ENCODE measurements around the gene IL1RAPL1. TPM values are rescaled to one million over a fixed set of nuclear protein-coding genes. Genes with fewer than 3 reads are reported as not detected.

IL1RAPL1 gene
- total and polyA plus RNA-seq, 4 experiments from 2014 or later, result not detected

DNA sequence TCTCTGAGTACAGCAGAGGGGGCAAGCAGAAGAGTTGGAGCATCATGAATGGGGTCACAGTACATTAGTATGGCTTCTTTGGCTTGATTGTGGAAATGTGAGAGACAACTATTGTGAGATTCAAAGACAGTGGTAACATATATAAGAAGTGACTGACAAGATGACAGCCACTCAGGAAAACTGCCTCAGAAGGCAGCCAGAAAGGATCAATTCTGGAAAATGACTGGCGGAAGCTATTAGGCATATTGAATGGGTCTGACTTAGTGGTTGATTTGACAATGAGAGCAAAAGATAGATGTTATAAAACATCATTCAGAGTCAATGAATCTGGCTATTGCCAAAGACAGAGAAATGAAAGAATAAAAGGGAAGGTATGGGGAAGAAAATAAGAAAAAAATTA is 1282.6 kb downstream of the IL1RAPL1 start:
- Mint-ChIP-seq H3K36me3 (no peaks in the 10 kb centered on the region), H3K9me3 (peaks cover 0 to 6% (median under 1%) of the 10 kb centered on the region in 8 donors), H3K27me3 (no peaks in the 10 kb centered on the region), H3K27ac (no peak overlapping the region), H3K4me3 (no peak overlapping the region), H3K4me1 (no peaks in the 10 kb centered on the region)
- no peak for DNase-seq
- POLR2A ChIA-PET (ENCODE audit: partially characterized antibody), result no interaction called here
- Histone ChIP-seq H3K36me3 (ENCODE audit: insufficient read depth, low read length) (no peaks in the 10 kb centered on the region), H3K27ac (ENCODE audit: low read depth, low read length) (no peak overlapping the region), H3K9me3 (ENCODE audit: control insufficient read depth in 1 of 2, low read length in 2 of 2) (no peaks in the 10 kb centered on the region), H3K27me3 (ENCODE audit: insufficient read depth, low read length) (no peaks in the 10 kb centered on the region), H3K4me1 (ENCODE audit: insufficient read depth, low read length) (no peaks in the 10 kb centered on the region), H3K4me3 (ENCODE audit: low read length in 2 of 2) (no peak overlapping the region)
- CTCF ChIA-PET (ENCODE audit: partially characterized antibody), result no interaction called here
- intact Hi-C loops (cut with micrococcal nuclease), result no loop called here

DNA sequence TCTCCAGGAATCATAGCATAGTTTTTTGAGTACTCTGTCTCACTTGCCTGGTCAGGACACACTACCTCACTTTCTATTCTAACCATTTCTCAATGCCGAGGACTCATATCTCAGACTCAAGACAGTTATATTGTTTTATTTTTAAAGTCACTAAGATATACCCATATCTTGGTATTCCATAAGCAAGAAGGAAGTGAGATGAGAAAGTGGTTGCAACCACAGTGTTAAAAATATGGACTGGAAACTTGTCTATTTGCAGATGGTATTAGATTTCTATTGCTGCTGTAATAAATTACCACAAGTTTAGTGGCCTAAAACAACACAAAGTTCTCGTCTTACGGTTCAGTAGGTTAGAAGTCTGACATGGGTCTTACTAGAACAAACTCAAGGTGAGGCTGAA is 1283.4 kb downstream of the IL1RAPL1 start:
- H3K4me3 Mint-ChIP-seq, result no peak overlapping the region
- Histone ChIP-seq H3K4me3 (ENCODE audit: low read length in 2 of 2) (no peak overlapping the region), H3K4me1 (ENCODE audit: insufficient read depth, low read length) (no peaks in the 10 kb centered on the region), H3K27me3 (ENCODE audit: insufficient read depth, low read length) (no peaks in the 10 kb centered on the region), H3K36me3 (ENCODE audit: insufficient read depth, low read length) (no peaks in the 10 kb centered on the region), H3K9me3 (ENCODE audit: control insufficient read depth in 1 of 2, low read length in 2 of 2) (no peaks in the 10 kb centered on the region), H3K27ac (ENCODE audit: low read depth, low read length) (no peak overlapping the region)
- DNase-seq, result no peak
- H3K27ac Mint-ChIP-seq, result no peak overlapping the region
- intact Hi-C loops (cut with micrococcal nuclease), result no loop called here
- H3K27me3 Mint-ChIP-seq, result no peaks in the 10 kb centered on the region
- ChIA-PET POLR2A (ENCODE audit: partially characterized antibody) (no interaction called here), CTCF (ENCODE audit: partially characterized antibody) (no interaction called here)
- peaks cover 0 to 6% (median under 1%) of the 10 kb centered on the region in 8 donors for H3K9me3 Mint-ChIP-seq
- H3K36me3 Mint-ChIP-seq, result no peaks in the 10 kb centered on the region
- H3K4me1 Mint-ChIP-seq, result no peaks in the 10 kb centered on the region

DNA sequence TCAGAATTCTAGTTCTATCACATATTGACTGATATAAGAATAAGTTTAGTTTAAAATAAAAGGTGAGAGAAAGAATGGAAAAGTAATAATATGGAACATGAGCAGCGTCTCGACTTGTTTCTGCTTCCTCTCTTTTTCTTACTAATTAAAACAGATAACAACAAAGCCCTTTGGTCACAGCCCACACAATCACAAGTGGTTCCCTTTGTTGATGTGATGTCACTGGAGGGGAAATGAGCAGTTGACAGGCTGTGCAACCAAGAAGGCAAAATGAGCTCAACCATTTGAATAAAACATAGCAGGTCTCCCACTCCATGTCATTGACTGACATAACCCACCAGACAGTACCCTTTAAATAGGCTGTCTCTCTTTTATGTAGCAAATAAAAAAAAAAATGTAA is 1285.6 kb downstream of the IL1RAPL1 start:
- Histone ChIP-seq H3K27me3 (ENCODE audit: insufficient read depth, low read length) (no peaks in the 10 kb centered on the region), H3K36me3 (ENCODE audit: insufficient read depth, low read length) (no peaks in the 10 kb centered on the region), H3K9me3 (ENCODE audit: control insufficient read depth in 1 of 2, low read length in 2 of 2) (no peaks in the 10 kb centered on the region), H3K4me1 (ENCODE audit: insufficient read depth, low read length) (no peaks in the 10 kb centered on the region), H3K4me3 (ENCODE audit: low read length in 2 of 2) (no peak overlapping the region), H3K27ac (ENCODE audit: low read depth, low read length) (no peak overlapping the region)
- H3K4me3 Mint-ChIP-seq, result no peak overlapping the region
- CTCF ChIA-PET (ENCODE audit: partially characterized antibody), result no interaction called here
- DNase-seq, result no peak
- no peaks in the 10 kb centered on the region for H3K4me1 Mint-ChIP-seq
- H3K9me3 Mint-ChIP-seq, result peaks cover 0 to 8% (median under 1%) of the 10 kb centered on the region in 8 donors
- no peaks in the 10 kb centered on the region for H3K36me3 Mint-ChIP-seq
- intact Hi-C loops (cut with micrococcal nuclease), result no loop called here
- H3K27me3 Mint-ChIP-seq, result no peaks in the 10 kb centered on the region
- H3K27ac Mint-ChIP-seq, result no peak overlapping the region
- POLR2A ChIA-PET (ENCODE audit: partially characterized antibody), result no interaction called here

DNA sequence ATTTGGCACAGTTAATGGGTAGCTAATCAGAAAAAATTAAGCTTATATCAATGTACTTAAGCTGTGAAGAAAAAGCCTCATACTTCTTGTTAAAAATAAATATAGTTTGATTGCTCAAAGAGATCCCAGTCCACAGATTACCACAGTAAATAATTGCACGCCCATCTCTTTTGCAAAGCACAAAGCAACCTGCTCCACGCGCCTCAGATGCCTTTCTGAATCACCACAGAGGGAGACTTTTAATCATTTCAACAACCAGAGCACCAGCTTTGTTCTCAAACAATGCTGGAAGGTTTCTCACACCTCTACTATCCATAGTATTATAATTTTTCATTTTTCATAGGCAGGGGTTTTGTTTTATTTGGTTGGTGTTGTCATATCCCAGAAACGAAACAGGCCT is 1289.5 kb downstream of the IL1RAPL1 start:
- Histone ChIP-seq H3K27me3 (ENCODE audit: insufficient read depth, low read length) (no peaks in the 10 kb centered on the region), H3K4me1 (ENCODE audit: insufficient read depth, low read length) (no peaks in the 10 kb centered on the region), H3K36me3 (ENCODE audit: insufficient read depth, low read length) (no peaks in the 10 kb centered on the region), H3K27ac (ENCODE audit: low read depth, low read length) (no peak overlapping the region), H3K9me3 (ENCODE audit: control insufficient read depth in 1 of 2, low read length in 2 of 2) (no peaks in the 10 kb centered on the region), H3K4me3 (ENCODE audit: low read length in 2 of 2) (no peak overlapping the region)
- CTCF ChIA-PET (ENCODE audit: partially characterized antibody), result no interaction called here
- H3K27ac Mint-ChIP-seq, result no peak overlapping the region
- peaks cover 0 to 4% (median 0%) of the 10 kb centered on the region in 8 donors for H3K9me3 Mint-ChIP-seq
- DNase-seq, result no peak
- H3K27me3 Mint-ChIP-seq, result no peaks in the 10 kb centered on the region
- POLR2A ChIA-PET (ENCODE audit: partially characterized antibody), result no interaction called here
- H3K36me3 Mint-ChIP-seq, result no peaks in the 10 kb centered on the region
- intact Hi-C loops (cut with micrococcal nuclease), result no loop called here
- H3K4me1 Mint-ChIP-seq, result no peaks in the 10 kb centered on the region
- H3K4me3 Mint-ChIP-seq, result no peak overlapping the region

DNA sequence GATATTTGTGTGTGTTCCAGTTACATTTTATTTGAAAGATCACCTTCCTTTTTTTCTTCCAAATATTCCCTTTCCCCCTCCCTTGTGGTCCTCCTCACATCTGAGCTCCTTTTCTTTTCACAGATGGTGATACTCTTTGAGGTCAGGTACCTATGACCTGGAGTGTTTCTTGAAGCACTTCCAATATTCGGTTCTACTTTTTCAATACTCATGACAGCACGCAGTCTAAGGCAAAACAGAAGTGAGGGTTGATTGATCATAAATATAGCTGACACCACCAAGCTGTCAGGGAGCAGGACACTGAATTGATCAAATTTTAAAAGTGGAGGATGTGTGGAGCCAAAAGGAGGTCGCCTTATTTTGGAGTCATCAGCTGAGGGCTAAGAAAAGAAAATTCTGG is 1293.7 kb downstream of the IL1RAPL1 start:
- no peak overlapping the region for H3K4me3 Mint-ChIP-seq
- H3K9me3 Mint-ChIP-seq, result peaks cover 0 to 4% (median 0%) of the 10 kb centered on the region in 8 donors
- H3K36me3 ChIP-seq (ENCODE audit: insufficient read depth, low read length), result no peaks in the 10 kb centered on the region
- intact Hi-C loops (cut with micrococcal nuclease), result no loop called here
- ChIA-PET POLR2A (ENCODE audit: partially characterized antibody) (no interaction called here), CTCF (ENCODE audit: partially characterized antibody) (no interaction called here)
- H3K4me1 ChIP-seq (ENCODE audit: insufficient read depth, low read length), result no peaks in the 10 kb centered on the region
- H3K36me3 Mint-ChIP-seq, result no peaks in the 10 kb centered on the region
- H3K27me3 Mint-ChIP-seq, result no peaks in the 10 kb centered on the region
- H3K27ac Mint-ChIP-seq, result no peak overlapping the region
- no peak overlapping the region for H3K27ac ChIP-seq (ENCODE audit: low read depth, low read length)
- no peaks in the 10 kb centered on the region for H3K4me1 Mint-ChIP-seq
- no peaks in the 10 kb centered on the region for H3K27me3 ChIP-seq (ENCODE audit: insufficient read depth, low read length)
- no peak for DNase-seq
- H3K4me3 ChIP-seq (ENCODE audit: low read length in 2 of 2), result no peak overlapping the region
- no peaks in the 10 kb centered on the region for H3K9me3 ChIP-seq (ENCODE audit: control insufficient read depth in 1 of 2, low read length in 2 of 2)

DNA sequence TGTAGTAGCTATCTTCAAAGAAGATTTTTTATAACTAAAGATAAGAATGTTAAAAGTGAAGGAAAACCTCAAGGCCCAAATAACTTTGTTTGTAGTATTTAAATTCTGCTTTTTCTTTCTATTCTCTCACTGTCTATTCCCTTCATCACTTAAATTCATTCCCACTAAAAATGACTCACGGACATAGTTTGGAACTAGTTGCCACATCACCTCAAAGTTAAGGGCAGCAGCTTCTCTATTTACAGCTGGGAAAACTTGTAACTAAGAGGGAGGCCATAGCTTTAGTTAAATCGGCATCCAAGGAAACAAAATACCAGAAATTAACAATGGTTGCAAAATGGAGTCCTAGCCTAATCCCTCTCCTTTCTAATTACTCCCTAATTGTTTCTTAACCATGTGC is 1302.8 kb downstream of the IL1RAPL1 start:
- Mint-ChIP-seq H3K27me3 (no peaks in the 10 kb centered on the region), H3K36me3 (no peaks in the 10 kb centered on the region), H3K9me3 (peaks cover 0 to 2% (median 0%) of the 10 kb centered on the region in 8 donors), H3K27ac (peak overlapping the region in 1 of 7 donors; percentile 57), H3K4me1 (no peaks in the 10 kb centered on the region), H3K4me3 (no peak overlapping the region)
- H3K4me3 ChIP-seq (ENCODE audit: low read length in 2 of 2), result no peak overlapping the region
- no peaks in the 10 kb centered on the region for H3K9me3 ChIP-seq (ENCODE audit: control insufficient read depth in 1 of 2, low read length in 2 of 2)
- H3K27me3 ChIP-seq (ENCODE audit: insufficient read depth, low read length), result no peaks in the 10 kb centered on the region
- no peaks in the 10 kb centered on the region for H3K4me1 ChIP-seq (ENCODE audit: insufficient read depth, low read length)
- intact Hi-C loops (cut with micrococcal nuclease), result no loop called here
- H3K36me3 ChIP-seq (ENCODE audit: insufficient read depth, low read length), result no peaks in the 10 kb centered on the region
- ChIA-PET CTCF (ENCODE audit: partially characterized antibody) (no interaction called here), POLR2A (ENCODE audit: partially characterized antibody) (no interaction called here)
- DNase-seq, result no peak
- no peak overlapping the region for H3K27ac ChIP-seq (ENCODE audit: low read depth, low read length)

DNA sequence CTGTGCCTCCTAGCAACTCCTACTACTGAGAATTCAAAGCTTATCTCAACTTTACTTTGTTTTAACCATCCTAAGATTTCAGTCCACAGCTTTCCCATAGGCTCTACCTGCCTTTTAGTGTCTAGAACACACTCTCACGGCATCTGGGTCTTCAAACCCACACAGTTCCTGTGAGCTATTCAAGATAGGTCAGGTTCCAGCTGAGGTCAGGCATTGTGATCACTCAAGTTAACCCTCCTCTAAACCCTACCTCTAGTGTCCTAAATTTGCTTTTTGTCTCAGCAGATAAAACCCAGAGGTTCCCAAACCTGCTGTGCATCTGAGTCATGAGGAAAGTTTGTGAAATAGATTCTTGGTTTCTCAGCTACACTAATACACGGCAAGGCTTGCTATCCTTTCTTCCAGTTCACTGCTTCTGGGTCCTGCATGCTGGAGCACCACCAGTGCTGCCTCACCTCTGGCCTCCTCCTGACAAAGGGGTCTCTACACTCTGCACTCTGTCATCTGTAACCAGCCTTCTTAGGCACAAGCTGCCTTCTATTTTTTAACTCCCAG is 1303.5 kb downstream of the IL1RAPL1 start:
- intact Hi-C loops (cut with micrococcal nuclease), result no loop called here
- Histone ChIP-seq H3K27ac (ENCODE audit: low read depth, low read length) (no peak overlapping the region), H3K27me3 (ENCODE audit: insufficient read depth, low read length) (no peaks in the 10 kb centered on the region), H3K4me1 (ENCODE audit: insufficient read depth, low read length) (no peaks in the 10 kb centered on the region), H3K36me3 (ENCODE audit: insufficient read depth, low read length) (no peaks in the 10 kb centered on the region), H3K9me3 (ENCODE audit: control insufficient read depth in 1 of 2, low read length in 2 of 2) (no peaks in the 10 kb centered on the region), H3K4me3 (ENCODE audit: low read length in 2 of 2) (no peak overlapping the region)
- no peak for DNase-seq
- no peak overlapping the region for H3K27ac Mint-ChIP-seq
- H3K27me3 Mint-ChIP-seq, result no peaks in the 10 kb centered on the region
- CTCF ChIA-PET (ENCODE audit: partially characterized antibody), result no interaction called here
- POLR2A ChIA-PET (ENCODE audit: partially characterized antibody), result no interaction called here
- no peaks in the 10 kb centered on the region for H3K36me3 Mint-ChIP-seq
- no peak overlapping the region for H3K4me3 Mint-ChIP-seq
- peaks cover 0 to 1% (median 0%) of the 10 kb centered on the region in 8 donors for H3K9me3 Mint-ChIP-seq
- no peaks in the 10 kb centered on the region for H3K4me1 Mint-ChIP-seq

DNA sequence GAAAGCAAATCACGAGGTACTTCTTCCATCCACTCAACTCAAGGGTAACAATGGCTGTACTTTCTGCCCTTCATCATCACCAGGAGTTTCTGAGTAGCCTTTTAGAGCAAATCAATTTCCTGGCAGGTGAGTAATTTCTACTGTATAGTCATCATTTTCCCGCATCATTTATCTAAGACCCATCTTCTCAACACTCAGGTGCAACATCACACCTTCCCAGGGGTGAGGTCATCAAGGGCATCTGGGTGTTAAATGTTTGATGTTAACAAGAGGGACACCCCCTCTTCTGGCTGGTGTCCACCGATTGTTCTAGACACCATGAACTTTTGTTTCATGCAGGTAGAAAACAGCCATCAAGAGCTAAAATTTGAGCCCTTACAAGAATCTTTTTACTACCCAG is 1314.8 kb downstream of the IL1RAPL1 start:
- H3K27ac ChIP-seq (ENCODE audit: low read depth, low read length), result no peak overlapping the region

More for the DNA sequence above, 1314.8 kb downstream of the IL1RAPL1 start:
- no peaks in the 10 kb centered on the region for H3K36me3 Mint-ChIP-seq
- peaks cover 0 to 11% (median 5%) of the 10 kb centered on the region in 8 donors for H3K9me3 Mint-ChIP-seq
- DNase-seq, result no peak
- no peak overlapping the region for H3K27ac Mint-ChIP-seq
- intact Hi-C loops (cut with micrococcal nuclease), result no loop called here
- Histone ChIP-seq H3K4me3 (ENCODE audit: low read length in 2 of 2) (no peak overlapping the region), H3K4me1 (ENCODE audit: insufficient read depth, low read length) (no peaks in the 10 kb centered on the region), H3K27me3 (ENCODE audit: insufficient read depth, low read length) (no peaks in the 10 kb centered on the region), H3K36me3 (ENCODE audit: insufficient read depth, low read length) (no peaks in the 10 kb centered on the region), H3K9me3 (ENCODE audit: control insufficient read depth in 1 of 2, low read length in 2 of 2) (no peaks in the 10 kb centered on the region)
- ChIA-PET POLR2A (ENCODE audit: partially characterized antibody) (no interaction called here), CTCF (ENCODE audit: partially characterized antibody) (no interaction called here)
- H3K27me3 Mint-ChIP-seq, result no peaks in the 10 kb centered on the region
- H3K4me1 Mint-ChIP-seq, result no peaks in the 10 kb centered on the region
- no peak overlapping the region for H3K4me3 Mint-ChIP-seq

Measured in CD4-positive, alpha-beta memory T cell (primary cell).